OCI-LY7 (cell line): ENCODE results near the gene SLC25A20. TPM values are rescaled to one million over a fixed set of nuclear protein-coding genes. Genes with fewer than 3 reads are reported as not detected.

Experiments used
- BruUV-seq: library from RNA; stranded (reverse); fragments of 400-500 nt; replicated peaks from 2 replicates; lab custom pipeline; 2021; lab: Mats Ljungman, UMichigan
- CTCF ChIA-PET: fragments of 300-600 bp; sonication (Branson Sonifier 250); formaldehyde crosslinking; loops from one replicate; lab custom pipeline; 2022; ENCODE audit warnings: antibody characterized with exemption; ENCODE audit not compliant: unreplicated experiment; lab: Charles Lee
- POLR2A ChIA-PET: fragments of 300-600 bp; sonication (Branson Sonifier 250); formaldehyde crosslinking; loops from one replicate; lab custom pipeline; 2022; ENCODE audit warnings: antibody characterized with exemption; lab: Charles Lee
- DNase-seq: peaks from one replicate; pipeline ENCODE4 v3.0.0-alpha.2; 2015; ENCODE audit warnings: low spot score
- H2AFZ ChIP-seq: fragments of 200-600 bp; sonication (generic), shearing (Covaris generic); 2 replicates; pipeline ENCODE4 v1.6.1; 2014; ENCODE audit warnings: mild to moderate bottlenecking, antibody characterized with exemption, low read length, moderate library complexity
- H3K27ac ChIP-seq: fragments of 200-600 bp; sonication (generic); 2 replicates; pipeline ENCODE4 v1.5.1; 2014; ENCODE audit warnings: mixed run types, low read depth, mild to moderate bottlenecking, moderate library complexity, low read length, inconsistent platforms; ENCODE audit not compliant: poor library complexity, severe bottlenecking
- H3K36me3 ChIP-seq: fragments of 200-600 bp; sonication (generic); 2 replicates; pipeline ENCODE4 v1.6.1; 2014; ENCODE audit warnings: mild to moderate bottlenecking, antibody characterized with exemption, low read length, moderate library complexity, mixed read lengths; ENCODE audit not compliant: insufficient read depth
- H3K4me1 ChIP-seq: fragments of 200-600 bp; sonication (generic); 2 replicates; pipeline ENCODE4 v1.5.1; 2014; ENCODE audit warnings: mild to moderate bottlenecking, low read length; ENCODE audit not compliant: insufficient read depth, poor library complexity, severe bottlenecking
- H3K4me2 ChIP-seq: fragments of 200-600 bp; sonication (generic); 2 replicates; pipeline ENCODE4 v1.6.1; 2014; ENCODE audit warnings: mild to moderate bottlenecking, low read length
- H3K4me3 ChIP-seq: fragments of 200-600 bp; sonication (generic); 2 replicates; pipeline ENCODE4 v1.5.1; 2014; ENCODE audit warnings: mild to moderate bottlenecking, low read depth, low read length; ENCODE audit not compliant: poor library complexity, severe bottlenecking
- H3K79me2 ChIP-seq: fragments of 200-600 bp; sonication (generic); 2 replicates; pipeline ENCODE4 v1.6.1; 2016; ENCODE audit warnings: low read depth, mild to moderate bottlenecking, low read length, moderate library complexity, mixed read lengths; ENCODE audit not compliant: insufficient read depth
- H3K9me2 ChIP-seq: fragments of 200-600 bp; sonication (generic); 2 replicates; pipeline ENCODE4 v1.6.1; 2016; ENCODE audit warnings: mild to moderate bottlenecking, low read length, mixed read lengths; ENCODE audit not compliant: insufficient read depth
- H3K9me3 ChIP-seq: fragments of 200-600 bp; sonication (generic); 2 replicates; pipeline ENCODE4 v1.6.1; 2014; ENCODE audit warnings: mild to moderate bottlenecking, mixed run types, low read length, mixed read lengths
- H4K20me1 ChIP-seq: fragments of 200-600 bp; sonication (generic); 2 replicates; pipeline ENCODE4 v1.6.1; 2014; ENCODE audit warnings: mild to moderate bottlenecking, antibody characterized with exemption, low read length, moderate library complexity, mixed read lengths; ENCODE audit not compliant: insufficient read depth
- EZH2phosphoT487 ChIP-seq: fragments of 200-600 bp; sonication (generic); IDR thresholded peaks from 2 replicates; pipeline ENCODE4 v1.6.1; 2018; ENCODE audit warnings: low read depth, borderline replicate concordance, mild to moderate bottlenecking, mixed run types, antibody characterized with exemption, low read length, moderate library complexity, mixed read lengths
- intact Hi-C: fragments of 100-400 bp; cut with micrococcal nuclease; formaldehyde crosslinking; loops from one replicate; pipeline ENCODE4 v1.10.0; 2022; ENCODE audit not compliant: unreplicated experiment
- total RNA-seq, 2 experiments: library from RNA; depleted of rRNA in 1 of 2; stranded (reverse); fragments of >200 nt in 1 of 2; shearing (Covaris generic) in 1 of 2; gene quantifications; 2 replicates each; pipeline ENCODE4 v1.2.3, GENCODE V29; 2014 to 2022
- TF ChIP-seq, protein P1 (sequence below): fragments of 200-600 bp; sonication (generic); conservative IDR thresholded peaks from 2 replicates; pipeline ENCODE4 v1.5.1; 2014; ENCODE audit warnings: mild to moderate bottlenecking, antibody characterized with exemption, low read length, moderate library complexity, mixed read lengths

SLC25A20 gene
- total RNA-seq, 2 experiments from 2014 or later = 19.1 to 20.9 TPM

GRCh38 chr3:48845170-48845569, 53.5 kb downstream of the SLC25A20 start:
- BruUV-seq = no TSS peak
- CTCF ChIA-PET = no interaction called here

DNA sequence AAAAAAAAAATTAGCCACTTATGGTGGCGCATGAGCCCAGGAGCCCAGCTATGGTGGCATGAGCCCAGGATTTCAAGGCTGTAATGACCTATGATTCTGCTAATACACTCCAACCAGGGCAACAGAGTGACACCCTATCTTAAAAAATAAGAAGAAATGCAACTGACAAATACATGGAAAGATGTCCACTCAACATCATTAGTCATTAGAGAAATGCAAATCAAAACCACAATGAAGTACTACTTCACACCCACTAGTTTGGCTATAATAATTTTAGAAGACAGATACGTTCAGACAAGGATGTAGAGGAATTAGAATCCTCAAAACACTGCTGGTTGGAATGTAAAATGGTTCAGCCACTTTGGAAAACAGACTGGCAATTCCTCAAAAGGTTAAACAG, 61.5 kb downstream of the SLC25A20 start:
- DNase-seq = no peak
- Histone ChIP-seq H3K9me2 (no peaks in the 10 kb centered on the region), H2AFZ (no peak overlapping the region), H3K9me3 (no peaks in the 10 kb centered on the region), H3K4me2 (no peak overlapping the region), H3K4me1 (no peaks in the 10 kb centered on the region), H3K4me3 (no peak overlapping the region), H3K27ac (no peak overlapping the region), H3K79me2 (no peaks in the 10 kb centered on the region), H3K36me3 (no peaks in the 10 kb centered on the region), H4K20me1 (no peaks in the 10 kb centered on the region; the same call in 1 of the 2 replicates)
- POLR2A ChIA-PET = interaction anchor here (0.6 to 1.0 kb wide), 2 partner anchors 65 to 409 kb away, joined by 3 to 4 read pairs; no protein-coding TSS in a partner anchor
- TF ChIP-seq, protein P1, sequence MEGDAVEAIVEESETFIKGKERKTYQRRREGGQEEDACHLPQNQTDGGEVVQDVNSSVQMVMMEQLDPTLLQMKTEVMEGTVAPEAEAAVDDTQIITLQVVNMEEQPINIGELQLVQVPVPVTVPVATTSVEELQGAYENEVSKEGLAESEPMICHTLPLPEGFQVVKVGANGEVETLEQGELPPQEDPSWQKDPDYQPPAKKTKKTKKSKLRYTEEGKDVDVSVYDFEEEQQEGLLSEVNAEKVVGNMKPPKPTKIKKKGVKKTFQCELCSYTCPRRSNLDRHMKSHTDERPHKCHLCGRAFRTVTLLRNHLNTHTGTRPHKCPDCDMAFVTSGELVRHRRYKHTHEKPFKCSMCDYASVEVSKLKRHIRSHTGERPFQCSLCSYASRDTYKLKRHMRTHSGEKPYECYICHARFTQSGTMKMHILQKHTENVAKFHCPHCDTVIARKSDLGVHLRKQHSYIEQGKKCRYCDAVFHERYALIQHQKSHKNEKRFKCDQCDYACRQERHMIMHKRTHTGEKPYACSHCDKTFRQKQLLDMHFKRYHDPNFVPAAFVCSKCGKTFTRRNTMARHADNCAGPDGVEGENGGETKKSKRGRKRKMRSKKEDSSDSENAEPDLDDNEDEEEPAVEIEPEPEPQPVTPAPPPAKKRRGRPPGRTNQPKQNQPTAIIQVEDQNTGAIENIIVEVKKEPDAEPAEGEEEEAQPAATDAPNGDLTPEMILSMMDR = no peak
- no peak for TF ChIP-seq EZH2phosphoT487
- no TSS peak for BruUV-seq
- intact Hi-C loops = no loop called here
- CTCF ChIA-PET = no interaction called here

More at GRCh38 chr3:48845170-48845569, 53.5 kb downstream of the SLC25A20 start:
- H3K9me2 ChIP-seq = no peaks in the 10 kb centered on the region
- POLR2A ChIA-PET = interaction anchor here (0.7 kb wide), 1 partner anchor 9 kb away, joined by 3 read pairs; no protein-coding TSS in a partner anchor
- no peak overlapping the region for H3K4me3 ChIP-seq
- H3K27ac ChIP-seq = no peak overlapping the region
- DNase-seq = no peak
- H4K20me1 ChIP-seq = no peaks in the 10 kb centered on the region; the same call in 1 of the 2 replicates
- H3K36me3 ChIP-seq = no peaks in the 10 kb centered on the region
- TF ChIP-seq, protein P1 = no peak
- TF ChIP-seq EZH2phosphoT487 = no peak
- H3K79me2 ChIP-seq = no peaks in the 10 kb centered on the region
- H3K4me2 ChIP-seq = no peak overlapping the region
- H3K9me3 ChIP-seq = no peaks in the 10 kb centered on the region
- H2AFZ ChIP-seq = no peak overlapping the region
- peaks cover 18% of the 10 kb centered on the region for H3K4me1 ChIP-seq
- intact Hi-C loops = no loop called here

DNA sequence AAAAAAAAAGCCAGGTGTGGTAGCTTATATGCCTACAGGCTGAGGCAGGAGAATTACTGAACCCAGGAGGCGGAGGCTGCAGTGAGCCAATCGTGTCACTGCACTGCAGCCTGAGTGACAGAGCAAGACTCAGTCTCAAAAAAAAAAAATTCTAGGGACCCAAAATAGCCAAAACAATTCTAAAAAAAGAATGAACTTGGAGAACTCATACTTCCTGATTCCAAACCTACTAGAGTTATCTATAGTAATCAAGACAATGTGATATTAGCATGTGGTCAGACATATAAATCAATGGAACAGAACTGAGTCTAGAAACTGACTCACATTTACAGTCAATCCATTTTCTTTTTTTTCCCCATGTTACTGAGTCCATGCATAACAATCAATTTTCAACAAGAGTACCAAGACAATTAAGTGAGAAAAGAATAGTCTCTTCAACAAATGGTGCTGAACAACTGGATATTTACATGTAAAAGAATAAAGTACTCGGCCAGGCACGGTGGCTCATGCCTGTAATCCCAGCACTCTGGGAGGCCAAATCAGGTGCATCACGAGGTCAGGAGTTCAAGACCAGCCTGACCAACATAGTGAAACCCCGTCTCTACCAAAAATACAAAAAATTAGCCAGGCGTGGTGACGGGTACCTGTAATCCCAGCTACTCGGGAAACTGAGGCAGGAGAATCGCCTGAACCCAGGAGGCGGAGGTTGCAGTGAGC, 62.9 kb downstream of the SLC25A20 start:
- BruUV-seq = no TSS peak
- intact Hi-C loops = no loop called here

More for the DNA sequence above, 62.9 kb downstream of the SLC25A20 start:
- Histone ChIP-seq H3K36me3 (no peaks in the 10 kb centered on the region), H3K4me1 (no peaks in the 10 kb centered on the region), H4K20me1 (no peaks in the 10 kb centered on the region), H3K9me2 (no peaks in the 10 kb centered on the region), H3K4me3 (no peak overlapping the region), H3K27ac (no peak overlapping the region), H2AFZ (no peak overlapping the region), H3K9me3 (no peaks in the 10 kb centered on the region), H3K79me2 (no peaks in the 10 kb centered on the region), H3K4me2 (no peak overlapping the region)
- ChIA-PET POLR2A (interaction anchor here (0.7 kb wide), 4 partner anchors 26 to 449 kb away, joined by 3 to 10 read pairs (median 4); no protein-coding TSS in a partner anchor), CTCF (no interaction called here)
- no peak for TF ChIP-seq EZH2phosphoT487
- TF ChIP-seq, protein P1 = no peak
- DNase-seq = no peak
